ENCODE results near the gene WDFY2. TPM values are rescaled to one million over a fixed set of nuclear protein-coding genes. Genes with fewer than 3 reads are reported as not detected.

Gene WDFY2
- total RNA-seq, 1 donor from 2014 or later, result 20.7 TPM

- no peaks in the 10 kb centered on the region for H3K27me3 Mint-ChIP-seq (ENCODE audit: low read depth)
- H3K36me3 Mint-ChIP-seq (ENCODE audit: low read depth), result no peaks in the 10 kb centered on the region
- DNase-seq (ENCODE audit: low read depth, low spot score), result no peak
- peaks cover 37% of the 10 kb centered on the region for H3K4me1 Mint-ChIP-seq
- no peak overlapping the region for H3K27ac Mint-ChIP-seq (ENCODE audit: unreplicated experiment)
- H3K9me3 Mint-ChIP-seq, result no peaks in the 10 kb centered on the region
- no peak for TF ChIP-seq CTCF (conservative IDR thresholded peaks at IDR 0.05)
- H3K4me3 Mint-ChIP-seq, result no peak overlapping the region
Measured at GRCh38 chr13:51799261-51799660, 215.0 kb downstream of the WDFY2 start.

GRCh38 chr13:51800486-51800885 lies 216.2 kb downstream of the WDFY2 start:
- no peak overlapping the region for H3K27ac Mint-ChIP-seq (ENCODE audit: unreplicated experiment)
- DNase-seq (ENCODE audit: low read depth, low spot score), result no peak
- no peak for TF ChIP-seq CTCF (conservative IDR thresholded peaks at IDR 0.05)
- no peaks in the 10 kb centered on the region for H3K27me3 Mint-ChIP-seq (ENCODE audit: low read depth)
- peak overlapping the region; percentile 15 for H3K4me3 Mint-ChIP-seq
- H3K4me1 Mint-ChIP-seq, result peaks cover 49% of the 10 kb centered on the region
- H3K36me3 Mint-ChIP-seq (ENCODE audit: low read depth), result no peaks in the 10 kb centered on the region
- H3K9me3 Mint-ChIP-seq, result no peaks in the 10 kb centered on the region

- no peaks in the 10 kb centered on the region for H3K27me3 Mint-ChIP-seq (ENCODE audit: low read depth)
- H3K4me3 Mint-ChIP-seq, result peak overlapping the region; percentile 91
- H3K4me1 Mint-ChIP-seq, result peaks cover 58% of the 10 kb centered on the region
- H3K36me3 Mint-ChIP-seq (ENCODE audit: low read depth), result no peaks in the 10 kb centered on the region
- TF ChIP-seq CTCF (conservative IDR thresholded peaks at IDR 0.05), result no peak
- no peak for DNase-seq (ENCODE audit: low read depth, low spot score)
- H3K27ac Mint-ChIP-seq (ENCODE audit: unreplicated experiment), result peak overlapping the region; percentile 65
- H3K9me3 Mint-ChIP-seq, result no peaks in the 10 kb centered on the region
Measured at GRCh38 chr13:51801631-51802099, 217.4 kb downstream of the WDFY2 start.

GRCh38 chr13:51802631-51803418 lies 218.6 kb downstream of the WDFY2 start:
- no peak for TF ChIP-seq CTCF (conservative IDR thresholded peaks at IDR 0.05)
- no peaks in the 10 kb centered on the region for H3K9me3 Mint-ChIP-seq
- H3K4me3 Mint-ChIP-seq, result peak overlapping the region; percentile 91
- peak overlapping the region; percentile 89 for H3K27ac Mint-ChIP-seq (ENCODE audit: unreplicated experiment)
- no peak for DNase-seq (ENCODE audit: low read depth, low spot score)
- H3K27me3 Mint-ChIP-seq (ENCODE audit: low read depth), result no peaks in the 10 kb centered on the region
- H3K4me1 Mint-ChIP-seq, result peaks cover 55% of the 10 kb centered on the region
- H3K36me3 Mint-ChIP-seq (ENCODE audit: low read depth), result no peaks in the 10 kb centered on the region

GRCh38 chr13:51803422-51804294 lies 219.4 kb downstream of the WDFY2 start, which contains the start of gene DHRS12:
Gene DHRS12, minus strand, starts transcription at chr13:51804163. Its CDS starts 4,504 bp downstream, at chr13:51799659.
- TF ChIP-seq CTCF (conservative IDR thresholded peaks at IDR 0.05), result no peak

More at GRCh38 chr13:51803422-51804294, 219.4 kb downstream of the WDFY2 start, which contains the start of gene DHRS12:
- H3K36me3 Mint-ChIP-seq (ENCODE audit: low read depth), result no peaks in the 10 kb centered on the region
- no peaks in the 10 kb centered on the region for H3K9me3 Mint-ChIP-seq
- no peaks in the 10 kb centered on the region for H3K27me3 Mint-ChIP-seq (ENCODE audit: low read depth)
- H3K27ac Mint-ChIP-seq (ENCODE audit: unreplicated experiment), result peak within 1 kb of the TSS; percentile 92
- H3K4me3 Mint-ChIP-seq, result peak within 1 kb of the TSS; percentile 95
- peak; percentile 63 for DNase-seq (ENCODE audit: low read depth, low spot score)
- H3K4me1 Mint-ChIP-seq, result peaks cover 53% of the 10 kb centered on the region
